Nephron (organoid): Measurements from ENCODE around the gene CACNA1C.

Source experiments
- H3K27ac Mint-ChIP-seq, 3 experiments: 2 replicates each; pipeline ENCODE4 v1.8.0; 2020; ENCODE audit warnings: mixed read lengths in 3 of 3, mild to moderate bottlenecking in 2 of 3, moderate library complexity in 1 of 3
- H3K27me3 Mint-ChIP-seq: 2 replicates; pipeline ENCODE4 v1.8.0; 2021; ENCODE audit warnings: low read depth, mild to moderate bottlenecking, moderate library complexity, mixed read lengths
- H3K36me3 Mint-ChIP-seq: 2 replicates; pipeline ENCODE4 v1.8.0; 2020; ENCODE audit warnings: low read depth, mixed read lengths
- H3K4me1 Mint-ChIP-seq: 2 replicates; pipeline ENCODE4 v1.8.0; 2020; ENCODE audit warnings: mixed read lengths
- H3K4me3 Mint-ChIP-seq, 3 experiments: 2 replicates each; pipeline ENCODE4 v1.8.0; 2020; ENCODE audit warnings: mild to moderate bottlenecking in 3 of 3, mixed read lengths in 3 of 3, moderate library complexity in 2 of 3
- H3K9me3 Mint-ChIP-seq: 2 replicates; pipeline ENCODE4 v1.8.0; 2020; ENCODE audit warnings: mixed read lengths
- CTCF ChIP-seq, 3 experiments: fragments of 200-600 bp; sonication (generic); IDR thresholded peaks; one replicate each; pipeline ENCODE4 v1.5.0; 2021; ENCODE audit warnings: antibody characterized with exemption in 3 of 3; ENCODE audit not compliant: unreplicated experiment in 3 of 3

Gene CACNA1C

GRCh38 chr12:2319136-2319535, 266.3 kb downstream of the CACNA1C start:
- Mint-ChIP-seq H3K27me3 (peaks cover 22% of the 10 kb centered on the region), H3K4me3 (no peak overlapping the region), H3K9me3 (no peaks in the 10 kb centered on the region), H3K27ac (peak overlapping the region in 1 of 3 experiments; percentile 84), H3K4me1 (peaks cover 44% of the 10 kb centered on the region), H3K36me3 (no peaks in the 10 kb centered on the region)
- TF ChIP-seq CTCF (IDR thresholded peaks at IDR 0.05; ENCODE audit: unreplicated experiment in 3 of 3): no peak

- no peak overlapping the region for H3K4me3 Mint-ChIP-seq
- H3K27me3 Mint-ChIP-seq: peaks cover 22% of the 10 kb centered on the region
- no peaks in the 10 kb centered on the region for H3K9me3 Mint-ChIP-seq
- H3K36me3 Mint-ChIP-seq: no peaks in the 10 kb centered on the region
- peaks cover 52% of the 10 kb centered on the region for H3K4me1 Mint-ChIP-seq
- TF ChIP-seq CTCF (IDR thresholded peaks at IDR 0.05; ENCODE audit: unreplicated experiment in 3 of 3): no peak
- H3K27ac Mint-ChIP-seq: peak overlapping the region in 2 of 3 experiments; percentile 73 to 84
These were observed 267.1 kb downstream of the CACNA1C start for GRCh38 chr12:2319737-2320506.

GRCh38 chr12:2320841-2321240, 268.1 kb downstream of the CACNA1C start:
- Mint-ChIP-seq H3K27me3 (peaks cover 22% of the 10 kb centered on the region), H3K9me3 (no peaks in the 10 kb centered on the region), H3K27ac (peak overlapping the region in 2 of 3 experiments; percentile 18 to 84), H3K4me3 (no peak overlapping the region), H3K36me3 (no peaks in the 10 kb centered on the region), H3K4me1 (peaks cover 61% of the 10 kb centered on the region)
- TF ChIP-seq CTCF (IDR thresholded peaks at IDR 0.05; ENCODE audit: unreplicated experiment in 3 of 3): no peak

GRCh38 chr12:2322554-2323120, 269.9 kb downstream of the CACNA1C start:
- Mint-ChIP-seq H3K4me1 (peaks cover 72% of the 10 kb centered on the region), H3K27me3 (peaks cover 22% of the 10 kb centered on the region)
- TF ChIP-seq CTCF (IDR thresholded peaks at IDR 0.05; ENCODE audit: unreplicated experiment in 3 of 3): no peak

GRCh38 chr12:2323532-2324255, 270.9 kb downstream of the CACNA1C start:
- Mint-ChIP-seq H3K36me3 (no peaks in the 10 kb centered on the region), H3K4me1 (peaks cover 65% of the 10 kb centered on the region), H3K27me3 (peaks cover 19% of the 10 kb centered on the region), H3K27ac (peak overlapping the region in 2 of 3 experiments; percentile 10 to 70), H3K9me3 (no peaks in the 10 kb centered on the region), H3K4me3 (no peak overlapping the region)
- TF ChIP-seq CTCF (IDR thresholded peaks at IDR 0.05; ENCODE audit: unreplicated experiment in 3 of 3): no peak

More at GRCh38 chr12:2322554-2323120, 269.9 kb downstream of the CACNA1C start:
- Mint-ChIP-seq H3K27ac (peak overlapping the region in 1 of 3 experiments; percentile 10), H3K4me3 (no peak overlapping the region), H3K36me3 (no peaks in the 10 kb centered on the region), H3K9me3 (no peaks in the 10 kb centered on the region)
